NCI-H1436 (cell line): ENCODE results near the gene GLDC.

Experiments
- DNase-seq: peaks from one replicate; lab custom pipeline; 2025; lab: John Stamatoyannopoulos, UW

The GLDC gene

GRCh38 chr9:6502399-6502798 lies 143.1 kb downstream of the GLDC start:
- DNase-seq, result no peak

- no peak for DNase-seq
Observed at GRCh38 chr9:6501526-6502210, 143.9 kb downstream of the GLDC start.

GRCh38 chr9:6498982-6499381 lies 146.5 kb downstream of the GLDC start:
- no peak for DNase-seq

DNA sequence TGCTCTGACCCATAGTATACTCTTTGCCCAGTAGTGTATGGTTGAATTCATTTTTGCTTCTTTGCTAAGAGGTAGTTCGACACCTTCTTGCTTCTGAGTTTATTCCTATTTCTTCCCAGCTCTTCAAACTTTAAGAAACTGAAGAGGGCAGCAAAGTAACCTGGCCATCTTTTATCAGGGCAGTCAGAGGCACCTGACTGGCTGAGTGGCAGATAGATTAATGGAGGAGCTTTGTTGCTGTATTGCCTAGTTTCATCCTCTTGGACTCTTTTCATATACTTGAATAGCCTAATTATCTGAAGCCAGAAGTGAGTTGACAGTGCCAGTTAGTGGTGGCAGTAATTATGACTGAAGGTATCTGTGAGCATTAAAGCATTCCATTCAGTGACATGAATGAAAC lies 150.1 kb downstream of the GLDC start:
- DNase-seq, result no peak

DNA sequence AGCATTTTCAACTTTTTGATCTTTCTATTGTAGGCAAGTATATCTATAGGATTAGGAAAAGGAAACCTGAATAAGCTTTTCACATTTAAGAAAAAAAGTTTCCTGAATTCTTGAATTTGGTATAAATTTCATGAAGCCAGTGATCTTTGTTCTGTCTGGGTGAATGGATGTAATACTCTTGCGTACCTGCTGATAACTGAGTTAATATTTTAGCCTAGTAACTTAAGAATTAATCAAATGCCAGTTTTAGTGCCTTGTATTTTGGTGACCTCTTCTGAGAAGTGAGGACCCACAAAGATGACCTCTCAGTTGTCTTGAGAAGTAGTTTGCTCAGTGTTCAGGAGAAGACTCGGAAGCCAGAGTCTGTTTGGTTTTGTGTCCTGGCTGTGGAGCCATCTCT lies 154.7 kb downstream of the GLDC start:
- no peak for DNase-seq

DNA sequence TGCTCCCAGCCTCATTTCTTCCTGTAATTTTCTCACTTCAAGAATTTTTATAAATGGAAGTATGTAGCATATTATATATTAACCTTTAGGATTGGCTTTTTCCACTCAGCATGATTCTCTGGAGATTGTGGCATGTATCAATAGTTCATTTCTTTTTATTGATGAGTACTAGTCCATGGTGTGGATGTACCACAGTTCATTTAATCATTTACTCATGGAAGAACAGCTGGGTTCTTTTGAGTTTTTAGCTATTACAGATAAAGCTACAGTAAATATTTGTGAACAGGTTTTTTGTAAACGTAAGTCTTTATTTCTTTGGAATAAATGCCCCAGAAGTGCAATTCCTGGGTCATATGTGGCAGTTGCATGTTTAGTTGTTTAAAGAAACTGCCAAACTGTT lies 156.4 kb downstream of the GLDC start:
- no peak for DNase-seq

GRCh38 chr9:6488395-6488794 lies 157.1 kb downstream of the GLDC start:
- DNase-seq, result no peak

GRCh38 chr9:6484210-6484609 lies 161.3 kb downstream of the GLDC start:
- DNase-seq, result no peak
